HEK293 (cell line): ENCODE measurements around the gene OLA1.

ENCODE experiments used
- CTCF ChIA-PET: fragments of 350-600 bp; formaldehyde crosslinking; extraction: SDS; loops from one replicate; lab custom pipeline; 2021; ENCODE audit warnings: antibody characterized with exemption; lab: Yijun Ruan, JAX
- POLR2A ChIA-PET: fragments of 300-600 bp; formaldehyde crosslinking; extraction: SDS; loops from one replicate; lab custom pipeline; 2020; ENCODE audit warnings: antibody characterized with exemption, inconsistent platforms; lab: Yijun Ruan, JAX
- H3K27ac ChIP-seq: fragments of 200-500 bp; sonication (Bioruptor generic); 2 replicates; pipeline ENCODE4 v1.5.1; 2014; ENCODE audit warnings: low read depth, low read length, control low read depth, inconsistent platforms; ENCODE audit errors: extremely low read depth
- H3K36me3 ChIP-seq, 2 experiments: fragments of 200-500 bp in 1 of 2; sonication (Bioruptor generic) in 1 of 2; 1 replicate in 1 of 2; 2 replicates in 1 of 2; pipeline ENCODE4 v1.5.1; 2014 to 2017; ENCODE audit warnings: inconsistent platforms in 2 of 2, low read length in 2 of 2; ENCODE audit not compliant: control insufficient read depth in 2 of 2, insufficient read depth in 1 of 2
- H3K4me1 ChIP-seq: fragments of 200-500 bp; sonication (Bioruptor generic); 2 replicates; pipeline ENCODE4 v1.5.1; 2014; ENCODE audit warnings: mild to moderate bottlenecking, low read length, inconsistent platforms; ENCODE audit not compliant: control insufficient read depth, insufficient read depth
- H3K4me3 ChIP-seq: 2 replicates; pipeline ENCODE4 v1.5.1; 2011; ENCODE audit warnings: low read depth, mild to moderate bottlenecking, control low read depth, low read length, moderate library complexity
- H3K9me3 ChIP-seq: fragments of 200-500 bp; sonication (Bioruptor generic); 2 replicates; pipeline ENCODE4 v1.5.1; 2014; ENCODE audit warnings: low read depth, low read length, inconsistent platforms; ENCODE audit not compliant: control insufficient read depth, insufficient read depth
- GLI2 ChIP-seq: fragments of 450-650 bp; formaldehyde crosslinking; IDR thresholded peaks from 2 replicates; pipeline ENCODE4; 2017; ENCODE audit warnings: missing biosample characterization, missing genetic modification characterization, low read depth, borderline replicate concordance
- SCRT1 ChIP-seq: fragments of 450-650 bp; formaldehyde crosslinking; IDR thresholded peaks from 2 replicates; pipeline ENCODE4 v1.5.1; 2016; ENCODE audit warnings: missing biosample characterization, missing genetic modification characterization, borderline replicate concordance
- SP2 ChIP-seq: fragments of 450-650 bp; formaldehyde crosslinking; IDR thresholded peaks from 2 replicates; pipeline ENCODE4 v1.5.1; 2016; ENCODE audit warnings: missing biosample characterization, missing genetic modification characterization
- TCF7L2 ChIP-seq: IDR thresholded peaks from 2 replicates; pipeline ENCODE4 v1.6.1; 2011; ENCODE audit warnings: low read depth, mild to moderate bottlenecking, inconsistent platforms, low read length, moderate library complexity, borderline replicate concordance
- ZBTB1 ChIP-seq: fragments of 450-650 bp; formaldehyde crosslinking; IDR thresholded peaks from 2 replicates; pipeline ENCODE4 v1.5.1; 2016; ENCODE audit warnings: missing biosample characterization, missing genetic modification characterization
- ZNF132 ChIP-seq: fragments of 450-650 bp; formaldehyde crosslinking; IDR thresholded peaks from 2 replicates; pipeline ENCODE4 v1.5.1; 2017; ENCODE audit warnings: missing biosample characterization, missing genetic modification characterization, borderline replicate concordance
- ZNF223 ChIP-seq: fragments of 450-650 bp; formaldehyde crosslinking; IDR thresholded peaks from 2 replicates; pipeline ENCODE4 v1.5.1; 2016; ENCODE audit warnings: missing biosample characterization, missing genetic modification characterization
- ZNF274 ChIP-seq, 2 experiments: fragments of 200-500 bp in 1 of 2; fragments of 450-650 bp in 1 of 2; sonication (Bioruptor generic) in 1 of 2; formaldehyde crosslinking in 1 of 2; IDR thresholded peaks; 2 replicates each; pipeline versions ENCODE4 v1.5.1 to v1.6.1; 2014 to 2016; ENCODE audit warnings: borderline replicate concordance in 1 of 2, inconsistent platforms in 1 of 2, low read length in 1 of 2, missing biosample characterization in 1 of 2, missing genetic modification characterization in 1 of 2
- ZNF302 ChIP-seq: fragments of 450-650 bp; formaldehyde crosslinking; IDR thresholded peaks from 2 replicates; pipeline ENCODE4 v1.5.1; 2016; ENCODE audit warnings: missing biosample characterization, missing genetic modification characterization, low read depth
- ZNF341 ChIP-seq: fragments of 450-650 bp; formaldehyde crosslinking; IDR thresholded peaks from 2 replicates; pipeline ENCODE4; 2016; ENCODE audit warnings: low read depth, missing biosample characterization, missing genetic modification characterization
- ZNF350 ChIP-seq: fragments of 450-650 bp; formaldehyde crosslinking; IDR thresholded peaks from 2 replicates; pipeline ENCODE4 v1.5.0; 2017; ENCODE audit warnings: missing biosample characterization, mild to moderate bottlenecking, missing genetic modification characterization
- ZNF426 ChIP-seq: fragments of 450-650 bp; formaldehyde crosslinking; IDR thresholded peaks from 2 replicates; pipeline ENCODE4 v1.5.1; 2017; ENCODE audit warnings: missing biosample characterization, missing genetic modification characterization, mild to moderate bottlenecking, inconsistent platforms, moderate library complexity
- ZNF548 ChIP-seq: fragments of 450-650 bp; formaldehyde crosslinking; IDR thresholded peaks from 2 replicates; pipeline ENCODE4 v1.5.1; 2016; ENCODE audit warnings: missing biosample characterization, missing genetic modification characterization
- ZNF555 ChIP-seq: fragments of 450-650 bp; formaldehyde crosslinking; conservative IDR thresholded peaks from 2 replicates; pipeline ENCODE4 v1.5.1; 2017; ENCODE audit warnings: missing biosample characterization, mild to moderate bottlenecking, missing genetic modification characterization, inconsistent platforms
- ZNF621 ChIP-seq: fragments of 450-650 bp; formaldehyde crosslinking; IDR thresholded peaks from 2 replicates; pipeline ENCODE4 v1.5.1; 2017; ENCODE audit warnings: missing biosample characterization, missing genetic modification characterization
- ZNF670 ChIP-seq: fragments of 450-650 bp; formaldehyde crosslinking; IDR thresholded peaks from 2 replicates; pipeline ENCODE4 v1.5.1; 2016; ENCODE audit warnings: missing biosample characterization, missing genetic modification characterization, low read depth
- ZNF785 ChIP-seq: fragments of 450-650 bp; formaldehyde crosslinking; IDR thresholded peaks from 2 replicates; pipeline ENCODE4 v1.5.1; 2016; ENCODE audit warnings: missing biosample characterization, missing genetic modification characterization
- ZNF791 ChIP-seq: fragments of 450-650 bp; formaldehyde crosslinking; IDR thresholded peaks from 2 replicates; pipeline ENCODE4 v1.5.1; 2016; ENCODE audit warnings: missing biosample characterization, missing genetic modification characterization
- ZNF837 ChIP-seq: fragments of 450-650 bp; formaldehyde crosslinking; IDR thresholded peaks from 2 replicates; pipeline ENCODE4 v1.5.1; 2016; ENCODE audit warnings: missing biosample characterization, missing genetic modification characterization
- TF ChIP-seq, protein P1 (sequence below): fragments of 450-650 bp; formaldehyde crosslinking; conservative IDR thresholded peaks from 2 replicates; pipeline ENCODE4 v1.5.1; 2016; ENCODE audit warnings: low read depth, missing biosample characterization, missing genetic modification characterization
- TF ChIP-seq, protein P2 (sequence below): fragments of 450-650 bp; formaldehyde crosslinking; IDR thresholded peaks from 2 replicates; pipeline ENCODE4 v1.5.1; 2017; ENCODE audit warnings: missing biosample characterization, missing genetic modification characterization
- TF ChIP-seq, protein P3 (sequence below): fragments of 450-650 bp; formaldehyde crosslinking; IDR thresholded peaks from 2 replicates; pipeline ENCODE4 v1.5.1; 2017; ENCODE audit warnings: missing biosample characterization, missing genetic modification characterization

OLA1 gene

DNA sequence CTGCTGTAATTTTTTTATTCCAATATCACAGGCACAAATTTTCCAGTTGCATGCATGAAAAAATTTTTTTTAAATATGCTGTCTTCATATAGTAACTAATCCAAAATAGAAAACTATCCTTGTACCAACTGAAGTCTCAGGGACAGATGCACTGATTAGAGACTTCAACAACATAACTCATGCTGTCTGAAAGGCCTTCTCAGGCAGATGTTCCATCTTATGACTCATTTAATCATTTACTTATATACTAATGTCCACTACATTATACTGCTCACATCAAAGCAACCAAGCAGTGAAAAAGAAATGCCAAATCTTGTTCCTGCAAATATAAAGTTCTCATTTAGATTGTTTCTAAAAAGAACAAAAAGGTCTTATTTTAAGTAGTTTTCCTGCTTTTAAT is 53.1 kb downstream of the OLA1 start:
- Histone ChIP-seq H3K9me3 (no peaks in the 10 kb centered on the region), H3K4me1 (peaks cover 2% of the 10 kb centered on the region; the same call in 1 of the 2 replicates), H3K4me3 (no peak overlapping the region), H3K36me3 (no peaks in the 10 kb centered on the region), H3K27ac (no peak overlapping the region)
- CTCF ChIA-PET, result no interaction called here
- TF ChIP-seq TCF7L2 (no peak), ZNF555 (tag by site-specific recombination) (no peak), ZNF341 (tag by site-specific recombination) (no peak), ZNF548 (tag by site-specific recombination) (no peak)
- POLR2A ChIA-PET, result no interaction called here

DNA sequence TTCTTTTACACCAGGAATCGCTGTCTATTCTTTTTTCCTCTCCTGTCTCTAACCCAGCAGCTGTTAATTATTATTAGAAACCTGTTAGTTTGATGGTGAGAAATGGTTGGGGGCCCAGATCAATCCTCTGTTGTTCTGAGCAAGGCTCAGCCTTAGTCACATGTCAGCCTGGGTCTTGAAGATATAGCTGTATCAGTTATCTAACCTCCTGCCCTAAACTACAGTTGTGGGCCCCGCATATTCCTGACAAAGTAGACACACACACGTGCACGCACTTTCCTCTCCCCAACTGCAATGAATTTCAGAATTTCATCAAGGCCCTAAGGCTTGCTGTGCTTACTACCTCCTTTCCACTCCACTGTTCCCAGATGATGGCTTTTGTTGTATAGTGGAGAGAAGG is 54.6 kb downstream of the OLA1 start:
- peaks cover under 1% of the 10 kb centered on the region; the same call in 1 of the 2 replicates for H3K4me1 ChIP-seq
- no peak overlapping the region for H3K4me3 ChIP-seq
- H3K9me3 ChIP-seq, result no peaks in the 10 kb centered on the region
- CTCF ChIA-PET, result no interaction called here
- H3K27ac ChIP-seq, result no peak overlapping the region
- no peak for TF ChIP-seq SCRT1 (tag by site-specific recombination)
- no peak for TF ChIP-seq SP2 (tag by site-specific recombination)
- no peak for TF ChIP-seq ZNF302
- TF ChIP-seq ZNF791 (tag by site-specific recombination), result no peak
- TF ChIP-seq ZNF670 (tag by site-specific recombination), result no peak
- no peak for TF ChIP-seq ZNF223 (tag by site-specific recombination)
- TF ChIP-seq ZNF426, result no peak
- no peak for TF ChIP-seq ZBTB1 (tag by site-specific recombination)
- no peak for TF ChIP-seq ZNF274 (IDR thresholded peaks at IDR 0.05; ENCODE audit: low read length)
- TF ChIP-seq ZNF274 (tag by site-specific recombination; IDR thresholded peaks at IDR 0.05; ENCODE audit: borderline replicate concordance), result no peak
- TF ChIP-seq ZNF621, result no peak
- TF ChIP-seq, protein P1, sequence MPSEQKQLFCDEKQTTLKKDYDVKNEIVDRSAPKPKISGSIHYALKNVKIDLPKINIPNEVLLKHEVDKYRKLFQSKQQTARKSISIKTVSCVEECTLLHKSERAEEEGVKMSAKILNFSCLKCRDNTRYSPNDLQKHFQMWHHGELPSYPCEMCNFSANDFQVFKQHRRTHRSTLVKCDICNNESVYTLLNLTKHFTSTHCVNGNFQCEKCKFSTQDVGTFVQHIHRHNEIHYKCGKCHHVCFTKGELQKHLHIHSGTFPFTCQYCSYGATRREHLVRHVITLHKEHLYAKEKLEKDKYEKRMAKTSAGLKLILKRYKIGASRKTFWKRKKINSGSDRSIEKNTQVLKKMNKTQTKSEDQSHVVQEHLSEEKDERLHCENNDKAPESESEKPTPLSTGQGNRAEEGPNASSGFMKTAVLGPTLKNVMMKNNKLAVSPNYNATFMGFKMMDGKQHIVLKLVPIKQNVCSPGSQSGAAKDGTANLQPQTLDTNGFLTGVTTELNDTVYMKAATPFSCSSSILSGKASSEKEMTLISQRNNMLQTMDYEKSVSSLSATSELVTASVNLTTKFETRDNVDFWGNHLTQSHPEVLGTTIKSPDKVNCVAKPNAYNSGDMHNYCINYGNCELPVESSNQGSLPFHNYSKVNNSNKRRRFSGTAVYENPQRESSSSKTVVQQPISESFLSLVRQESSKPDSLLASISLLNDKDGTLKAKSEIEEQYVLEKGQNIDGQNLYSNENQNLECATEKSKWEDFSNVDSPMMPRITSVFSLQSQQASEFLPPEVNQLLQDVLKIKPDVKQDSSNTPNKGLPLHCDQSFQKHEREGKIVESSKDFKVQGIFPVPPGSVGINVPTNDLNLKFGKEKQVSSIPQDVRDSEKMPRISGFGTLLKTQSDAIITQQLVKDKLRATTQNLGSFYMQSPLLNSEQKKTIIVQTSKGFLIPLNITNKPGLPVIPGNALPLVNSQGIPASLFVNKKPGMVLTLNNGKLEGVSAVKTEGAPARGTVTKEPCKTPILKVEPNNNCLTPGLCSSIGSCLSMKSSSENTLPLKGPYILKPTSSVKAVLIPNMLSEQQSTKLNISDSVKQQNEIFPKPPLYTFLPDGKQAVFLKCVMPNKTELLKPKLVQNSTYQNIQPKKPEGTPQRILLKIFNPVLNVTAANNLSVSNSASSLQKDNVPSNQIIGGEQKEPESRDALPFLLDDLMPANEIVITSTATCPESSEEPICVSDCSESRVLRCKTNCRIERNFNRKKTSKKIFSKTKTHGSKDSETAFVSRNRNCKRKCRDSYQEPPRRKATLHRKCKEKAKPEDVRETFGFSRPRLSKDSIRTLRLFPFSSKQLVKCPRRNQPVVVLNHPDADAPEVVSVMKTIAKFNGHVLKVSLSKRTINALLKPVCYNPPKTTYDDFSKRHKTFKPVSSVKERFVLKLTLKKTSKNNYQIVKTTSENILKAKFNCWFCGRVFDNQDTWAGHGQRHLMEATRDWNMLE (tag by site-specific recombination), result no peak
- TF ChIP-seq GLI2, result no peak
- no peak for TF ChIP-seq ZNF350 (tag by site-specific recombination)
- TF ChIP-seq ZNF837 (tag by site-specific recombination), result no peak
- TF ChIP-seq TCF7L2, result no peak
- TF ChIP-seq, protein P2, sequence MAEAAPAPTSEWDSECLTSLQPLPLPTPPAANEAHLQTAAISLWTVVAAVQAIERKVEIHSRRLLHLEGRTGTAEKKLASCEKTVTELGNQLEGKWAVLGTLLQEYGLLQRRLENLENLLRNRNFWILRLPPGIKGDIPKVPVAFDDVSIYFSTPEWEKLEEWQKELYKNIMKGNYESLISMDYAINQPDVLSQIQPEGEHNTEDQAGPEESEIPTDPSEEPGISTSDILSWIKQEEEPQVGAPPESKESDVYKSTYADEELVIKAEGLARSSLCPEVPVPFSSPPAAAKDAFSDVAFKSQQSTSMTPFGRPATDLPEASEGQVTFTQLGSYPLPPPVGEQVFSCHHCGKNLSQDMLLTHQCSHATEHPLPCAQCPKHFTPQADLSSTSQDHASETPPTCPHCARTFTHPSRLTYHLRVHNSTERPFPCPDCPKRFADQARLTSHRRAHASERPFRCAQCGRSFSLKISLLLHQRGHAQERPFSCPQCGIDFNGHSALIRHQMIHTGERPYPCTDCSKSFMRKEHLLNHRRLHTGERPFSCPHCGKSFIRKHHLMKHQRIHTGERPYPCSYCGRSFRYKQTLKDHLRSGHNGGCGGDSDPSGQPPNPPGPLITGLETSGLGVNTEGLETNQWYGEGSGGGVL (tag by site-specific recombination), result no peak
- no peak for TF ChIP-seq ZNF132
- TF ChIP-seq, protein P3, sequence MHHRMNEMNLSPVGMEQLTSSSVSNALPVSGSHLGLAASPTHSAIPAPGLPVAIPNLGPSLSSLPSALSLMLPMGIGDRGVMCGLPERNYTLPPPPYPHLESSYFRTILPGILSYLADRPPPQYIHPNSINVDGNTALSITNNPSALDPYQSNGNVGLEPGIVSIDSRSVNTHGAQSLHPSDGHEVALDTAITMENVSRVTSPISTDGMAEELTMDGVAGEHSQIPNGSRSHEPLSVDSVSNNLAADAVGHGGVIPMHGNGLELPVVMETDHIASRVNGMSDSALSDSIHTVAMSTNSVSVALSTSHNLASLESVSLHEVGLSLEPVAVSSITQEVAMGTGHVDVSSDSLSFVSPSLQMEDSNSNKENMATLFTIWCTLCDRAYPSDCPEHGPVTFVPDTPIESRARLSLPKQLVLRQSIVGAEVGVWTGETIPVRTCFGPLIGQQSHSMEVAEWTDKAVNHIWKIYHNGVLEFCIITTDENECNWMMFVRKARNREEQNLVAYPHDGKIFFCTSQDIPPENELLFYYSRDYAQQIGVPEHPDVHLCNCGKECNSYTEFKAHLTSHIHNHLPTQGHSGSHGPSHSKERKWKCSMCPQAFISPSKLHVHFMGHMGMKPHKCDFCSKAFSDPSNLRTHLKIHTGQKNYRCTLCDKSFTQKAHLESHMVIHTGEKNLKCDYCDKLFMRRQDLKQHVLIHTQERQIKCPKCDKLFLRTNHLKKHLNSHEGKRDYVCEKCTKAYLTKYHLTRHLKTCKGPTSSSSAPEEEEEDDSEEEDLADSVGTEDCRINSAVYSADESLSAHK (tag by site-specific recombination), result no peak
- TF ChIP-seq ZNF785 (tag by site-specific recombination), result no peak
- TF ChIP-seq, all 188 proteins: peak for 0
- no peaks in the 10 kb centered on the region for H3K36me3 ChIP-seq
- POLR2A ChIA-PET, result no interaction called here
